GM21619 (cell line): ENCODE data around the gene CAPNS1.
"Not testable (repeated sequence)": the region's sequence is repeated elsewhere in the genome, so short reads cannot be mapped to it uniquely, and the experiment has no call there.

Source experiments
- ATAC-seq: cut with Tn5 transposase; IDR thresholded peaks from one replicate; pipeline ENCODE4 v1.9.1; 2021; ENCODE audit not compliant: unreplicated experiment

The CAPNS1 gene

DNA sequence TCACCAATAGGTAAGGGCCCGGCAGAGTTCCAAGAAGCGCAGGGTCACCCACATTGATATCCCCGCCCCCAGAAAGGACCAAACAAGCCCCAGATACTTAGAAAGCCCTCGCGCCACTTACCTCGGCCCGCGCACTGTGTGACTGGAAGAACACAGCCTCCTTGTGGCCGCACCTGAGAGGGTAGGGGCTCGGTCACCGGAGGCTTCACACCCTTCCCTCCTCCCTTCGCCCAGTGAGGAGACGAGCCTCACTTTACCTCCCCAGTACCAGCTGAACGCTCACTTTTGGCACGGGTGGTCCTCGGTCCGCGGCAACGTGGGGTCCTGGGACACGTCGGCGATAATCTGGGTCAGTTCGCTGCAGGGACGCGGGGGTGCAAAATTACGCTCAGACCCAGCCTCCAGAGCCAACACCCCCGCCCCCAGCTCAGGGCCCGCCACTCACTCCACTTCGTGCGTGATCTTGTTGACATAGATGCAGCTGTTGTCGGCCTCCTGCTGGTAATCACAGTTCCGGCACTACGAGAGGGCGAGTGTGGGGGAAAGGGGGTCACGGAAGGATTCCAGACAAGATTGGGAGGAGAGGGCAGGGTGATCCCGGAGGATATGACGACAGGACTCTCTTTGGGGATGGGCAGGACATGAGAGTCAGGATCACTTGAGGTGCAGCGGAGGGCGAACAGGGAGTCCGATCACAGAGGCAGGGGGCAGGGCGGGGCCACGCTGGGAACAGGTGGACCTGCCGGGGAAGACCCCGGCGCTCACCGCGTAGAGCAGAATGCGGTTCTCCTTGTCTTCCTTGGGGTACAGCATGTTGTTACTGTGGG is 25.8 kb upstream of the CAPNS1 start:
- ATAC-seq = no peak

DNA sequence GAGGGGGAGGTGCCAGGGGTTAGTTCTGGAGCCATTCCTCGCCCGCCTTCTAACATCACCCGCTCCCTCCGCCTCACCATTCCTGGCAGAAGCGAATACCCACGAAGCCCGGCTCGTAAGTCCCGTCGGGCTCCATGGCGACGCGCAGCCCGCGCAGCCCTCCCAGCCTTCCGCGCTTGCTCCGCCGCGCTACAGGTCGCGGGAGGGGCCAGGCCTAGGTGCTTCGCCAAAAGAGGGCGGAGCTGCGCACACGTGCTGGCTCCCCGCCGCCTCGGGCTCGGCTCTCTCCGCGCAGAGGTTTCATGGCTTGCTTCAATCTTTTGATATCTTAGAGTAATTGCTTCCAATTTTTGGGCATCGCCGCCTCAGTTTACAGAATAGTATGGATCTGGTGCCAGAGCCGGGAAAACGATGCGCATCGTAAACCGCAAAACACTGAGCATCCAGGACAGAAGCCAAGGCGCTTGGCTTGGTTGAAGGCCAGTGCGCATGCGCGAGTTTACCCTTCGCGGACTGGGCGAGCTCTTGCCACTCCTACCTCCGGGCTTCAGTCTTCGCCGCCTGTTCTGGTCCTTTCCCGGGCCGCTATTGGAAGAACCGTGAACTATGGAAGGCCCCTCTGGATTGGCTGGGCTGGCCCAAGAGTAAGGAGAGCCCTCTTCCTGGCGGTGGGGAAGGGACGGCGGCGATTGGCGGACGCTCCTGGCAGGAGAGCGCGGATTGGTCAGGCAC is 25.0 kb upstream of the CAPNS1 start, which contains the start of gene POLR2I:
Gene POLR2I (minus strand): TSS at position 155 of the 732 bp plus-strand sequence. CDS start 19 bp downstream, at position 136.
- ATAC-seq = peak; percentile 72

DNA sequence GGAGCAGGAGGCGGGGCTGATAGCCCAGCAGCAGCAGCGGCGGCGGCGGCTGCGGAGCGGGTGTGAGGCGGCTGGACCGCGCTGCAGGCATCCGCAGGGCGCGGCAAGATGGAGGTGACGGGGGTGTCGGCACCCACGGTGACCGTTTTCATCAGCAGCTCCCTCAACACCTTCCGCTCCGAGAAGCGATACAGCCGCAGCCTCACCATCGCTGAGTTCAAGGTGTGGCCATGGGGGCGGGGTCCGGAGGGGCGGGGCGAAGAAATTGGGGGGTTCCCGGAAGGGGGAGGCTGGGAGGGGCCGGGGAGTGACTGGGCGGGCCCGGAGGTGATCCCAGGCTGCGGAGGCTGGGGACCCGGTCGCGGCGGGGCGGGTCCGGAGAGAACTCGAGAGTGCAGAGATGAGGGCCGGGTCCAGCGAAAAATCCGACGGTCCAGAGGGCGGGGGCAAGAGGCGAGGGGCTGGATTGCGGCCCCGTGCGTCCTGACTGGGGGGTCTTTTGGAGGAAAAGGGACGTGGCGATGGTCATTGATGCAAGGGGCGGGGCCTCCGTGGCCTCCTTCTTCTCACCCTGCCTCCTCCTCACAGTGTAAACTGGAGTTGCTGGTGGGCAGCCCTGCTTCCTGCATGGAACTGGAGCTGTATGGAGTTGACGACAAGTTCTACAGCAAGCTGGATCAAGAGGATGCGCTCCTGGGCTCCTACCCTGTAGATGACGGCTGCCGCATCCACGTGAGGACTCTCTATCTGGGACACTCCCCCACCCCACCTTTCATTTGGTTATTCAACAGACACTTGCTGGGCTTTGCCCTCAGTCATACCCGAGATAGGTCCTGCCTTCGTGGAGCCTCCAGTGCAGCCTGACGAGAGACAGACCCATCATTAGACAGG is 24.2 kb upstream of the CAPNS1 start, which contains the start of gene TBCB:
Gene TBCB (plus strand): TSS at position 16 of the 891 bp plus-strand sequence. CDS start 93 bp downstream, at position 109.
- peak; percentile 1 for ATAC-seq

DNA sequence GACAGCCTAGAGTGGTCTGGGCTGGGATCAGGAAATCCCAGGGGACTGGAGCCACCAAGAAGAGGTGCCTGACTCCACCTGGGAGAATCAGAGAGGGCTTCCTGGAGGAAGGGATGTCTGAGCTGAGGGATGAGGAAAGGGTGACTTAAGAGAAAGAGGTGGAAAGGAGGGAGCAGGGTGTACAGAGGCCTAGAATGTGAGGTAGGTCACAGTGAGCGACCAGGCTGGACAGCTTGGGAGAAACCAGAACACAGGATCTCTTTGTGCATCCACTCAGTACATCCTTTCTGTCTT is 23.6 kb upstream of the CAPNS1 start:
- ATAC-seq = no peak

DNA sequence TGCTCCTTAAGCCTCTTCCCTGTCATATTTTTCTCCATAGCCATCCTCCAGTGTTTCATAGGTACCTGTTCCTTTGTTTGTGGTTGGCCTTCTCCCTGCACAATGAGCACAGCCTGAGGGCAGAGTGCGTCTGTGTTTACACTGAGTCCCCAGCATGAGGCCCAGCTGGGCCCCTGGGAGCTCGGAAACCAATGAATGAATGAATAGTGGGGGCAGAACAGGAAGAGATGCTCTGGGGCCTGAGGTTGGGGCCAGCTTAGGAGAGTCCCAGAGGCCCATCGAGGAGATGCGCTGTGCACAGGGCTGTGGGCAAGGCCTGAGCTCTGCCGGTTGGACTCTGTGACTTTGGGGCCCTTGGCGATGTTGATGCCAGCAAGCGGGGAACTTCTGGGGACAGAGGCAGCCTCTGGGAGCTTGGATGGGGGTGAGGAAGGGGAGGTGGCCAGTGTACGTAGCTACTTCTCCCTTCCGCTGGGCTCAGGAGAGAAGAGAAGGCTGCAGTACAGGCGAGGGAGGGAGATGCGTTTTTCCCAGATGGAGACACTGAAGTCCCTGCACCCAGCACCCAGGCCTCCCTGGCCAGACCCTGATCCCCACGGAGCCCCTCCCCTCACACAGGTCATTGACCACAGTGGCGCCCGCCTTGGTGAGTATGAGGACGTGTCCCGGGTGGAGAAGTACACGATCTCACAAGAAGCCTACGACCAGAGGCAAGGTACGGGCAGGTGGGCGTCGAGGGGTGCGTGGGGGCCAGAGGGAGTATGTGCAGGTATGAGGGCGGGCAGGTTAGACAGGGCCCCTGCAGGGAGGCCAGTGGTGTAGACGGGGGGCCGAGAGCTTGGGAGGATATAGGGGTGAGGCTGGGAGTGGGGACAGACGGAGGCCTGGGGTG is 19.5 kb upstream of the CAPNS1 start:
- no peak for ATAC-seq

DNA sequence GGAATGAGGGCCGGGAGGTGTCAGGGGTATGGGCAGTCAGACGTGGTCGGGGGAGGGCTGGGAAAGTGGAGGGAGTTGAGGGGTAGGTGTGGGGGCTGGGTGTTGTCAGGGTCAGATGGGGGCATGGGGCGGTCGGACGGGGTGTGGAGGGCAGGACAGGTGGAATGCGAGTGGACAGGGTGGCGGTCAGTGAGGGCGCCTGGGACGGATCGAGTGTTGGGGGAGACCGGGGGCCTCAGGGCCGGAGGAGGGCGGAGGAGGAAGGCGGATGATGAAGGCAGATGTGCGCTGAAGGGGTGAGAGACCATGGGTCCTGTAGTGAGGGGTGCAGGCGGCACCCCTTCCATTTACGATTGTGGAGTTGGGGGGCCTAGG is 18.9 kb upstream of the CAPNS1 start:
- no peak for ATAC-seq

DNA sequence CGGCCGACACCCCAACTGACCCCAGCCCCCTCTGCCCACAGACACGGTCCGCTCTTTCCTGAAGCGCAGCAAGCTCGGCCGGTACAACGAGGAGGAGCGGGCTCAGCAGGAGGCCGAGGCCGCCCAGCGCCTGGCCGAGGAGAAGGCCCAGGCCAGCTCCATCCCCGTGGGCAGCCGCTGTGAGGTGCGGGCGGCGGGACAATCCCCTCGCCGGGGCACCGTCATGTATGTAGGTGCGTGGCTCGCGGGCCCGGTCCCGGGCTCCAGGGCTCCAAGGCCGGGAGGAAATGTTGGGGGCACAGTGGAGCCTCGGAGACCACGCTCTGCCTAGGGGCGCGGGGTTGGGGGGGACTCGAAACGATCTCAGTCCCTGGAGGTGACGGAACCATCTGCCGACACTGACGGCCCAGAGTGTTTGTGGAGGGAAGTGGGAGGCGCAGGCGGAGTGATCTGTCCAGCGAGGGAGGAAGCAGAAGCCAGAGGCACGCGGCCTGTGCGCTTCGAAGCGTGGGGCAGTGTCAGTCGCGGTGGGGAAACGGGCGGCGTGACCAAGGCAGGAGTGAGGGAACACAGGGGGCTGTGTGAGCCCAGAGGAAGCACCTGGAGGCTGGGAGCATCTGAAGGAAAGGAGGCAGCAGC is 18.3 kb upstream of the CAPNS1 start:
- ATAC-seq = no peak

DNA sequence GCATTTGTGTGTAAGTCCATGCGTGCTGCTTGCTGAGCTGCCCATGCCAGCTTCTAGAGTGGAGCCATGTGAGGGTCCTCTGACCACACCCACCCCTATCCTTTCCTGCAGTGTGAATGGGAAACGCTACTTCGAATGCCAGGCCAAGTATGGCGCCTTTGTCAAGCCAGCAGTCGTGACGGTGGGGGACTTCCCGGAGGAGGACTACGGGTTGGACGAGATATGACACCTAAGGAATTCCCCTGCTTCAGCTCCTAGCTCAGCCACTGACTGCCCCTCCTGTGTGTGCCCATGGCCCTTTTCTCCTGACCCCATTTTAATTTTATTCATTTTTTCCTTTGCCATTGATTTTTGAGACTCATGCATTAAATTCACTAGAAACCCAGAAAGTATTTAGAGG is 14.3 kb upstream of the CAPNS1 start:
- ATAC-seq = no peak

DNA sequence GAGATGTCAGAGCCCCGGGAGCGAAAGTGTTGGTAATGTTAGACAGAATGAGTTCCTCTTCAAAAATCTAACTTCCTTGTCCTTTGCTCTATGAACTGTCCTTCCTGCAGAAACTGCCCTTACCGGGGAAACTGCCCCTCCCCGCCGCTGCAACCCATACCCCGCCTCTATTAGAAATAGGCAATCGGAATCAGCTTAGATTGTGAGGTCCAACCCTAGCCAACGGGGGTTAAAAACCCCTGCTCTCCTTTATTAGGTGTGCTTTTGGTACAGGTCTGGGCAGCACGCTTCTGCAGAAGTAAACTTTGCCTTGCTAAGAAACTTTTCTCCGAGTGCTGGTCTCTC is 11.5 kb upstream of the CAPNS1 start:
- no peak for ATAC-seq

DNA sequence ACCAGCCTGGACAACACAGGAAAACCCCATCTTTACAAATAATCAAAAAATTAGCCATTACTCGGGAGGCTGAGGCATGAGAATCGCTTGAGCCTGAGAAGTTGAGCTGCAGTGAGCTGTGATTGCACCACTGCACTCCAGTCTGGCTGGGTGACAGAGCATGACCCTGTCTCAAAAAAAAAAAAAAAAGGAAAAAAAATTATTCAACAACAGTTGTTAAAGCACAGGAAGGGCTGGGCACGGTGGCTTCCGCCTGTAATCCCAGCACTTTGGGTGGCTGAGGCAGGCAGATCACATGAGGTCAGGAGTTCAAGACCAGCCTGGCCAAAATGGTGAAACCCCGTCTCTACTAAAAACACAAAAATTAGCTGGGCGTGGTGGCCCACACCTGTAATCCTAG is 8.6 kb upstream of the CAPNS1 start:
- not testable (repeated sequence) for ATAC-seq

DNA sequence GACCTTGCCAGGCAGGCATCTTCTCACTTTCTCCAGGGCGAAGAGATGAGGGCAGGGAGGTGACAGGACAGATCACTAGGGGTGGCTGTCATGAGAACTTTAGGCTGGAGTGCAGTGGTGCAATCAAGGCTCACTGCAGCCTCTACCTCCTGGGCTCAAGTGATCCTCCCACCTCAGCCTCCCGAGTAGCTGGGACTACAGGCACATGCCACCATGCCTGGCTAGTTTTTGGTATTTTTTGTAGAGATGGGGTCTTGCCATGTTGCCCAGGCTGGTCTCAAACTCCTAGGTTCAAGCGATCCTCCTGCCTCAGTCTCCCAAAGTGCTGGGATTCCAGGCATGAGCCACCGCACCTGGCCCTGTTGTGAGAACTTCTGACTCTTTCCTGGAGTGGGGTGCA is 5.0 kb upstream of the CAPNS1 start:
- ATAC-seq = not testable (repeated sequence)

DNA sequence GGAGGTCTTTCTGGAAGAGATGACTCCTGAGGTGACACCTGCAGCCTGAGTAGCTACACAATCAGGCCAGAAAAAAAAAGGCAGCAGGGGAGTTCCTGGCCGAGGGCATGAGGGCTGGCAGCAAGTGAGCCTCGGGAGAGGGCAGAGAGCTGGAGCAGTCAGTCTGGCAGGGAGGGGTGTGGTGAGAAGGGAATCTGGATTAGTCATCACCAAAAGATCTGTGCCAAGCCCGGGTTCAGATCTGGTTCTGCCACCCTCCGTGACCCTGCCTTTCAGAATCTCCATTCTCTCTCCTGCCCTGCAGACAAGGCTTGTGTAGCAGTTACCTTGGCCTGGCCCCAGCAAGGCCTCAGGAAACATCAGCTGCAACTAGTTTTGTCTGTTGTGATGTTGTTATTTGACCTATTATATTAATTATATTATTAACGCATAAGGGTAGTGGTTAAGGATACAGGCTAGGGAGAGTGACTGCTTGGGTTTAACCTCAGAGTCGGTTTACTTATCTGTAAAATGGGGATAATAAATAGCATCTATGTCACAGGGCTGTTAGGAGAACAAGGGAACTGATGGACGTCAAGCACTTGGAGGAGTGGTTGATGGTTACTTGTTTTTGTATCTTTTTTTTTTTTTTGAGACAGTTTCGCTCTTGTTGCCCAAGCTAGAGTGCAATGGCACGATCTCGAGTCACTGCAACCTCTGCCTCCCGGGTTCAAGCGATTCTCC is 2.7 kb upstream of the CAPNS1 start:
- no peak for ATAC-seq

DNA sequence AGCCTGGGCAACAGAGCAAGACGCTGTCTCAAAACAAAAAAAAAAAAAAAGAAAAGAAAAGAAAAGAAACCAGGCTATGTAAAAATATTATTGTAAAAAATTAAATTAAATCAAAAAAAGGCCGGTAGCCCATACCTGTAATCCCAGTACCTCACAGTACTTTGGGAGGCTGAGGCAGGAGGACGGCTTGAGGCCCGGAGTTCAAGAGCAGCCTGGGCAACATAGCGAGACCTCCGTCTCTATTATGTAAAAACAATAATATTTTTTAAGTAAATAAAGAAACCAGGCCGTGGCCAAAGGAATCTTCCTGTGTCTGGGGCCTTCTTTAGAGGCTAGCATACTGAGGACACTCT is 770 bp upstream of the CAPNS1 start:
- no peak for ATAC-seq

DNA sequence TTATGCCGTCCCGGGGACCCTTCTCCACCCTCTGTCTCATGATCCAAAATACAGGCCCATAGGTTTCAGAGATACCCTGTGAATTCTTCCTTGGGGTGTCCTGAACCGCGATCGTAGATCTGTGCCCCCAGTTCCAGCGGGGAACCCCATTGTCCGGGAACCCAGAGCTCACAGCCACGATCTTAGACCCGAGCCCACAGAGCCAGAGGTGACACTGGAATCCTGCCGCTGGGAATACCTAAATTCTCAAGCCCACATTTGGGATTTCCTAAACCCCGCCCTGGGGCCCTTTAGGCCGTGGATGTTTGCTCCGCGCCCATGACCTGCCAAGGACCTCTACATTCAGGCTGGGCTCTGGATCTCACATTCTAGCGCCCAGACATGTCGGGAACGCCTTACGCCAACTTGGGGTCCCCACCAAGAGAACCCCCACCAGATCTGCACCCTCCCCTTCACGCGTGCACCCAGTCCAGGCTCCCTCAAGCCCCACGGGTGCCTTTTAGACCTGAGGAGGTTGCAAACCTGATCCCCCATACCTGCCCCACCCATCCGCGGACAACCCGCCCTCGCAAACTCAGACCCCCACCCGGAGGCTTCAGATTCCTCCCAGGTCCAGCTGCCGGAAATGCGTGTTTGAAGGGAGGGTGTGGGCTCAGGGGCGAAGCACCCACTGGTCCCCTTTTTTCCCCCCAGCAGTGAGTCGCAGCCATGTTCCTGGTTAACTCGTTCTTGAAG is 605 bp downstream of the CAPNS1 start:
- ATAC-seq = peak; percentile 20

DNA sequence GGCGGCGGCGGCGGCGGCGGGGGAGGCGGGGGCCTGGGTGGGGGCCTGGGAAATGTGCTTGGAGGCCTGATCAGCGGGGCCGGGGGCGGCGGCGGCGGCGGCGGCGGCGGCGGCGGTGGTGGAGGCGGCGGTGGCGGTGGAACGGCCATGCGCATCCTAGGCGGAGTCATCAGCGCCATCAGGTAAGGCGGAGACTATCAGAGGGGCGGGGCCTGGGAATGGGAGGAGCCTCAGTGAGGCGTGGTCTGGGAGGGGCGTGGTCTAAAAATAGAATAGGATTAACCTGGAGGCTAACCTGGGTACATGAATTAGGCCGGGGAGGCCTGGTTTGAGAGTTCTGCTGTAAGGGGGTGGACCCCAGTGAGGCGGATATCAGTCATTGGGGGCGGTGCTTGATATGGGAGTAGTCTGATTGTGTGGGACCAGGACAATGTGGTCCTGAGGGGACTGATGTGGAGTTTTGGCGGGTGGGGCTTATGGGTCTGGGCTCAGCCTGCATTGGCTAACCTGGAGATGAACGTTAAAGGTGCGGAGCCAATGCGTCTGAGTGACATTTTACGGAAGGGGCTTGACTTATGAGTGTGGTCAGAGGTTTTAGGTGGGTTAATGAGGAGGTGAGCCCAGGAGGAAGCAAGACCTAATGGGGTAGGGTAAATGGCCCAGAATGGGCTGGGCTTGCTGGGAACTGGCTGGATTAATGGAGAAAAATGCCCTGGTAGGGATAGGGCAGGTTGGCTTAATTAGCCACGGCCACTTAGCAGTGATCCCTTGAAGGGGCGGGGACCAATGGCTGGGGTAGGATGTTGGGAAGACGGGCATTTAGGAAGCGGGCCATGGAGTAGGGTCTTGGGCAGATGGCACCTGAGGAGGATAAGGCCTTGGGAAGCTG is 1.4 kb downstream of the CAPNS1 start:
- ATAC-seq = peak; percentile 39

DNA sequence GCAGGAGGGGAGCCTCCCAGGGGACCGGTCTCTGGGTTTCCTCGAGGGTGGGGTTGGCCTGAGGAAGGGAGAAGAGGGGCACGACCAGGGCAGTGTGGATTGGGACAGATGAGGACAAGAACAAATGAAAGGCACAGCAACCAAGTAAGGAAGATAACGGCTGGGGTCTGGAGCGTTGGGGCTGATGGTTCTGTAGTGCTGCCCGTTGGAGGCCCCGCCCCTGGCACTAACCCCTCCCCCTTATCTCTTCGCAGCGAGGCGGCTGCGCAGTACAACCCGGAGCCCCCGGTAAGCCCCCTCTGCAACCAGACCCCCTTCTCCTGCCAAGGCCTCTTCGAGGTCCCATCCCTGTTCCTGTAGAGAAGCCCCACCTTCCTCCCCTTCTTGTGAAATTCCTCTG is 2.2 kb downstream of the CAPNS1 start:
- no peak for ATAC-seq

DNA sequence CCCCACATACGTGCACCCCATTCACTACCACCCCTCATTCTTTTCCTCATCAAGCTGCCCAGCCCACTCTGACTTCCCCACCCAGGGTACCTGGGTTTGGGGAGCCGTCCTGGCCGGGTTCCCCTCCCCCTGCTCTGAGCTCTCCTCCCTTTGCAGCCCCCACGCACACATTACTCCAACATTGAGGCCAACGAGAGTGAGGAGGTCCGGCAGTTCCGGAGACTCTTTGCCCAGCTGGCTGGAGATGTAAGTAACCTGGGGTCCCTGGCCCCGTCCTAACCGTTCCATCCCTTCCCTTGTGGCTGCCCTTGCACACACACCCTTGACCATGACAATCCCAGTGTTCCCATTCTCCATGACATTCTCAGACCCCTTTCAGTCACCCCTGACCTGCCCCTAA is 2.6 kb downstream of the CAPNS1 start:
- no peak for ATAC-seq

DNA sequence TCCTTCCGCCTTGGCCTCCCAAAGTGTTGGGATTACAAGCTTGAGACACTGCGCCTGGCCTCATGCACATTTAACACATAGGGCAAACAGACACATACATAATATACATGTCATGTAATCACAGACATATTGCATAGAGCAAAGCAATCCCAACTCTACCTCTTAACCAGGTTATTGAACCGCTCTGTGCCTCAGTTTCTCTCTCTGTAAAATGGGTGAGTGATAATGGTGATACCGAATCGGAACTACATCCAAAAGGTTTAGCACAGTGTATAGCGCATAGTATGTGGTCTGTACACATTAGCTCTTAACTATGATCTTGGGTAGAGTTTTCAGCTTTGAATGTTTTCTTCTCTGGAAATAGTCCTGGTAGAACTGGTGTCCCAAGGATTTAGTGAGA is 4.8 kb downstream of the CAPNS1 start:
- no peak for ATAC-seq
